Frontal cortex (tissue), 4 donors: ENCODE results near the gene TMEM145. TPM values are rescaled to one million over a fixed set of nuclear protein-coding genes. Genes with fewer than 3 reads are reported as not detected.
"Not testable (repeated sequence)": the region's sequence is repeated elsewhere in the genome, so short reads cannot be mapped to it uniquely, and the experiment has no call there.

Source experiments
- DNase-seq, 2 donors: peaks; one replicate each; pipeline ENCODE4 v3.0.0; 2012; ENCODE audit warnings: low spot score in 2 of 2
- FAIRE-seq: peaks from 2 replicates; lab custom pipeline; 2012; peaks lifted over from hg19 to GRCh38; lab: Jason Lieb, UNC
- total RNA-seq: library from RNA; depleted of rRNA; stranded (reverse); fragments of >200 nt; gene quantifications from one replicate; pipeline ENCODE4 v1.2.3, GENCODE V29; 2014
- donor health status: control.
- donor health status: control.
- donor health status: control.

TMEM145 gene
- total RNA-seq: 35.1 TPM

- FAIRE-seq (no peak), DNase-seq (peak; percentile 82 to 87)
These were observed at the start of gene TMEM145 for GRCh38 chr19:42313096-42313839. Gene TMEM145, plus strand, starts transcription at chr19:42313309. Its CDS starts 68 bp downstream, at chr19:42313377.

GRCh38 chr19:42266105-42266504, 47.0 kb upstream of the TMEM145 start:
- not testable (repeated sequence) for FAIRE-seq, DNase-seq

- not testable (repeated sequence) for FAIRE-seq, DNase-seq
These were observed 46.0 kb upstream of the TMEM145 start for GRCh38 chr19:42266928-42267603.

GRCh38 chr19:42267644-42268141, 45.4 kb upstream of the TMEM145 start:
- DNase-seq: no peak

GRCh38 chr19:42268142-42268703, 44.9 kb upstream of the TMEM145 start:
- peak; percentile 89 to 90 for DNase-seq
- peak; percentile 94 for FAIRE-seq

More at GRCh38 chr19:42267644-42268141, 45.4 kb upstream of the TMEM145 start:
- no peak for FAIRE-seq

- DNase-seq (peak; percentile 94 to 98), FAIRE-seq (peak; percentile 99)
These were observed 44.2 kb upstream of the TMEM145 start, which contains the start of gene CIC for GRCh38 chr19:42268704-42269477. Gene CIC, plus strand, starts transcription at chr19:42269252. Its CDS starts 2,532 bp downstream, at chr19:42271784.

GRCh38 chr19:42269478-42270345, 43.4 kb upstream of the TMEM145 start:
- FAIRE-seq (no peak), DNase-seq (no peak)

- no peak for FAIRE-seq
- peak in 1 of 2 donors; percentile 60 for DNase-seq
These were observed 42.6 kb upstream of the TMEM145 start for GRCh38 chr19:42270346-42271044.

GRCh38 chr19:42271045-42271419, 42.1 kb upstream of the TMEM145 start:
- DNase-seq (no peak), FAIRE-seq (no peak)

GRCh38 chr19:42271861-42272534, 41.1 kb upstream of the TMEM145 start:
- FAIRE-seq (no peak), DNase-seq (no peak)

GRCh38 chr19:42272535-42272897, 40.6 kb upstream of the TMEM145 start:
- FAIRE-seq (no peak), DNase-seq (no peak)

GRCh38 chr19:42272989-42273406, 40.1 kb upstream of the TMEM145 start:
- no peak for FAIRE-seq
- DNase-seq: no peak

GRCh38 chr19:42273407-42274064, 39.6 kb upstream of the TMEM145 start:
- FAIRE-seq (no peak), DNase-seq (no peak)

GRCh38 chr19:42274065-42274682, 38.9 kb upstream of the TMEM145 start:
- FAIRE-seq (no peak), DNase-seq (no peak)

- FAIRE-seq (no peak), DNase-seq (no peak)
These were observed 38.0 kb upstream of the TMEM145 start for GRCh38 chr19:42275103-42275502.

GRCh38 chr19:42275517-42275916, 37.6 kb upstream of the TMEM145 start:
- no peak for FAIRE-seq
- no peak for DNase-seq

GRCh38 chr19:42276284-42276683, 36.8 kb upstream of the TMEM145 start:
- FAIRE-seq (no peak), DNase-seq (no peak)
